Neural cell (in vitro differentiated cells): ENCODE results near the gene LCNL1.

Experiments
- EP300 ChIP-seq: fragments of 450-650 bp; conservative IDR thresholded peaks from 2 replicates; pipeline ENCODE4 v1.6.1; 2014; ENCODE audit warnings: antibody characterized with exemption, mild to moderate bottlenecking, moderate library complexity; ENCODE audit not compliant: poor library complexity, severe bottlenecking
- EZH2 ChIP-seq: fragments of 200-600, 300-800 bp; shearing (Covaris generic), sonication (generic); IDR thresholded peaks from 2 replicates; pipeline ENCODE4 v1.6.1; 2014; ENCODE audit warnings: antibody characterized with exemption, low read length, borderline replicate concordance, mild to moderate bottlenecking; ENCODE audit not compliant: insufficient read depth, poor library complexity, severe bottlenecking
- POLR2AphosphoS5 ChIP-seq: IDR thresholded peaks from 2 replicates; pipeline ENCODE4 v1.6.1; 2012
- RAD21 ChIP-seq: fragments of 450-650 bp; conservative IDR thresholded peaks from 2 replicates; pipeline ENCODE4 v1.6.1; 2014; ENCODE audit warnings: antibody characterized with exemption, mild to moderate bottlenecking, moderate library complexity
- REST ChIP-seq: IDR thresholded peaks from 2 replicates; pipeline ENCODE4 v1.6.1; 2012; ENCODE audit warnings: borderline replicate concordance
- TAF1 ChIP-seq: IDR thresholded peaks from 2 replicates; pipeline ENCODE4 v1.6.1; 2012; ENCODE audit warnings: low read depth
- TF ChIP-seq, protein P1 (sequence below): fragments of 450-650 bp; IDR thresholded peaks from 2 replicates; pipeline ENCODE4 v1.5.1; 2014; ENCODE audit warnings: antibody characterized with exemption, mild to moderate bottlenecking, moderate library complexity; ENCODE audit not compliant: poor library complexity, severe bottlenecking

GRCh38 chr9:136962163-136962562, 20.6 kb upstream of the LCNL1 start:
- no peak for TF ChIP-seq EZH2
- TF ChIP-seq, protein P1, sequence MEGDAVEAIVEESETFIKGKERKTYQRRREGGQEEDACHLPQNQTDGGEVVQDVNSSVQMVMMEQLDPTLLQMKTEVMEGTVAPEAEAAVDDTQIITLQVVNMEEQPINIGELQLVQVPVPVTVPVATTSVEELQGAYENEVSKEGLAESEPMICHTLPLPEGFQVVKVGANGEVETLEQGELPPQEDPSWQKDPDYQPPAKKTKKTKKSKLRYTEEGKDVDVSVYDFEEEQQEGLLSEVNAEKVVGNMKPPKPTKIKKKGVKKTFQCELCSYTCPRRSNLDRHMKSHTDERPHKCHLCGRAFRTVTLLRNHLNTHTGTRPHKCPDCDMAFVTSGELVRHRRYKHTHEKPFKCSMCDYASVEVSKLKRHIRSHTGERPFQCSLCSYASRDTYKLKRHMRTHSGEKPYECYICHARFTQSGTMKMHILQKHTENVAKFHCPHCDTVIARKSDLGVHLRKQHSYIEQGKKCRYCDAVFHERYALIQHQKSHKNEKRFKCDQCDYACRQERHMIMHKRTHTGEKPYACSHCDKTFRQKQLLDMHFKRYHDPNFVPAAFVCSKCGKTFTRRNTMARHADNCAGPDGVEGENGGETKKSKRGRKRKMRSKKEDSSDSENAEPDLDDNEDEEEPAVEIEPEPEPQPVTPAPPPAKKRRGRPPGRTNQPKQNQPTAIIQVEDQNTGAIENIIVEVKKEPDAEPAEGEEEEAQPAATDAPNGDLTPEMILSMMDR: no peak
- TF ChIP-seq POLR2AphosphoS5: no peak
- no peak for TF ChIP-seq RAD21
- TF ChIP-seq EP300: no peak
- no peak for TF ChIP-seq TAF1
- TF ChIP-seq REST: no peak
